Esophagus (tissue), 2 donors: Measurements from ENCODE around the gene RBM19. TPM values are rescaled to one million over a fixed set of nuclear protein-coding genes. Genes with fewer than 3 reads are reported as not detected.

Experiments used
- H3K27ac ChIP-seq, 2 donors: one replicate each; pipeline ENCODE4 v1.5.1; 2013; ENCODE audit warnings: low read depth in 2 of 2, mild to moderate bottlenecking in 2 of 2, inconsistent platforms in 1 of 2, low read length in 1 of 2, moderate library complexity in 1 of 2
- H3K27me3 ChIP-seq, 2 donors: one replicate each; pipeline ENCODE4 v1.6.1; 2013; ENCODE audit warnings: low read length in 2 of 2, control low read depth in 1 of 2, mild to moderate bottlenecking in 1 of 2; ENCODE audit not compliant: insufficient read depth in 2 of 2, control insufficient read depth in 1 of 2
- H3K36me3 ChIP-seq, 2 donors: one replicate each; pipeline ENCODE4 v1.6.1; 2013; ENCODE audit warnings: low read length in 1 of 2; ENCODE audit not compliant: control insufficient read depth in 2 of 2, insufficient read depth in 2 of 2
- H3K4me1 ChIP-seq, 2 donors: one replicate each; pipeline ENCODE4 v1.6.1; 2013; ENCODE audit warnings: low read length in 1 of 2; ENCODE audit not compliant: control insufficient read depth in 2 of 2, insufficient read depth in 2 of 2
- H3K4me3 ChIP-seq, 2 donors: one replicate each; pipeline ENCODE4 v1.5.1; 2013; ENCODE audit warnings: low read length in 2 of 2, mild to moderate bottlenecking in 2 of 2, low read depth in 1 of 2, moderate library complexity in 1 of 2
- H3K9me3 ChIP-seq, 2 donors: one replicate each; pipeline ENCODE4 v1.6.1; 2013; ENCODE audit warnings: mild to moderate bottlenecking in 2 of 2, low read depth in 1 of 2, low read length in 1 of 2, moderate library complexity in 1 of 2; ENCODE audit not compliant: control insufficient read depth in 2 of 2, insufficient read depth in 1 of 2
- WGBS, 2 donors: extraction: QIAGEN DNeasy Blood & Tissue Kit; methylation state at CpG; one replicate each; pipeline ENCODE4 v1.1.7; 2013; 5-methylcytosine and 5-hydroxymethylcytosine counted together
- polyA plus RNA-seq, 2 donors: library from polyadenylated mRNA; stranded (reverse); fragments of 200-250 nt; gene quantifications; one replicate each; pipeline ENCODE4 v1.2.3, GENCODE V29; 2013
- donor health status: healthy with polysubstance abuse.
- donor health status: Bipolar disorder and iron deficiency.

RBM19 gene
- polyA plus RNA-seq, 2 donors = 10.2 to 18.5 TPM

DNA sequence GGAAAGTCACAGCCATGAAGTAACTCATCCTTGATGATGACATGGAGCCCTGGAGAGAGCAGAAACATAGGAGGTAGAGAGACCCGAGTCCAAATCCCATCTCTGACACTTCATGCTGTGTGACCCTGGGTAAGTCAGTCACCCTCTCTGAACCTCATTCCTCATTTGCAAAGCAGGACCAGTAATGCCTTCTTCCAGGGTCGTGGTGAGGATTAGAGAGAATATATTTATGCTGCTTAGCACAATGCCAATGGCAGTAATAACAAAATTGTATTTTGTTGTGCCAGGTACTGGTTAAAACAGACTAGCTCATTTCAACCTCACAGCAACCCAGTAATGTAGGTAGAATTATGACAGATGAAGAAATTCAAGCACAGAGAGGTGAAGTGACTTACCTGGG is 13.9 kb upstream of the RBM19 start:
- Histone ChIP-seq H3K9me3 (no peaks in the 10 kb centered on the region), H3K4me1 (no peaks in the 10 kb centered on the region), H3K4me3 (no peak overlapping the region), H3K36me3 (no peaks in the 10 kb centered on the region), H3K27ac (no peak overlapping the region), H3K27me3 (no peaks in the 10 kb centered on the region)
- 45 to 46% methylated on average over 2 of the region's 2 CpGs for WGBS, 2 donors

DNA sequence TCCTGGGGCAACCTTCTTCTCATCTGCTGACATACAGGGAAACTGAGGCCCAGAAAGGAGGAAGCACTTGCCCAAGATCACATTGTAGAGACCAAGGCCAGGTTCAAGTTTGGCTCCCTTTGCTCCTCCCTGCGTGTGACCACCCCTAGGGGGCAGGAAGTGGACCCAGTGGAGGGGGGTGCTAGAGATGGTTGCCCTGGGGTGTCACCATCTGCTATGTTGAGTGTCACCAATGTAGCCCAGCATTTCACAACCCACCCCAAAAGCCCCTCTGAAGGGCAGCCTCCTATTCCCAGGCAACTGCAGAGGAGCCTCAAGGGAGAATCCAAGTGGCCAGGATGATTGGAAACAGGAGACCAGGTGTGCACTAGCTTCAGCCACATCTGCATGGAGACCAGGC is 12.0 kb upstream of the RBM19 start:
- no peak overlapping the region for H3K4me3 ChIP-seq
- no peak overlapping the region for H3K27ac ChIP-seq
- 22 to 38% methylated on average over 1 of the region's 1 CpG for WGBS, 2 donors
- H3K36me3 ChIP-seq = no peaks in the 10 kb centered on the region
- no peaks in the 10 kb centered on the region for H3K9me3 ChIP-seq
- no peaks in the 10 kb centered on the region for H3K4me1 ChIP-seq
- H3K27me3 ChIP-seq = no peaks in the 10 kb centered on the region

DNA sequence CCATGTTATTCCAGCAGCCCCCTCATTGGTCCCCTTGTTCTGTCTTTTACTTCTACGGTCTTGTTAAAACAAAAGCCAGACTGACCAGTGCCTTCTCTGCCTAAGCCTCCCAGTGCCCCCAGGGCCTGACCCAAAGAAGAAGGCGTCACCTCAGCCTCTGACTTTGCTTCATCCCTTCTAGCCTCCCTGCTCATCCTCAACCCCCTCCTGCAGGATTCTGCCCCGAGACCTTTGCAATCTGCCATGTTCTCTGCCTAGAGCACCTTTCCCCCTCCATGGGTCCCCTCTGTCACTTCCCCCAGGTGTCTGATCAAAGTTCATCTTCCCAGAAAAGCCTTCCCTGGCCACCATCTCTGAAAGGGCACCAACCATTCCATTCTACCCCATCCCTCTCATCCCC is 7.9 kb upstream of the RBM19 start:
- H3K4me1 ChIP-seq = no peaks in the 10 kb centered on the region
- no peaks in the 10 kb centered on the region for H3K27me3 ChIP-seq
- whole genome bisulfite sequencing, 2 donors = 67 to 72% methylated on average over 3 of the region's 3 CpGs
- no peak overlapping the region for H3K4me3 ChIP-seq
- H3K9me3 ChIP-seq = no peaks in the 10 kb centered on the region
- H3K36me3 ChIP-seq = no peaks in the 10 kb centered on the region
- H3K27ac ChIP-seq = no peak overlapping the region

DNA sequence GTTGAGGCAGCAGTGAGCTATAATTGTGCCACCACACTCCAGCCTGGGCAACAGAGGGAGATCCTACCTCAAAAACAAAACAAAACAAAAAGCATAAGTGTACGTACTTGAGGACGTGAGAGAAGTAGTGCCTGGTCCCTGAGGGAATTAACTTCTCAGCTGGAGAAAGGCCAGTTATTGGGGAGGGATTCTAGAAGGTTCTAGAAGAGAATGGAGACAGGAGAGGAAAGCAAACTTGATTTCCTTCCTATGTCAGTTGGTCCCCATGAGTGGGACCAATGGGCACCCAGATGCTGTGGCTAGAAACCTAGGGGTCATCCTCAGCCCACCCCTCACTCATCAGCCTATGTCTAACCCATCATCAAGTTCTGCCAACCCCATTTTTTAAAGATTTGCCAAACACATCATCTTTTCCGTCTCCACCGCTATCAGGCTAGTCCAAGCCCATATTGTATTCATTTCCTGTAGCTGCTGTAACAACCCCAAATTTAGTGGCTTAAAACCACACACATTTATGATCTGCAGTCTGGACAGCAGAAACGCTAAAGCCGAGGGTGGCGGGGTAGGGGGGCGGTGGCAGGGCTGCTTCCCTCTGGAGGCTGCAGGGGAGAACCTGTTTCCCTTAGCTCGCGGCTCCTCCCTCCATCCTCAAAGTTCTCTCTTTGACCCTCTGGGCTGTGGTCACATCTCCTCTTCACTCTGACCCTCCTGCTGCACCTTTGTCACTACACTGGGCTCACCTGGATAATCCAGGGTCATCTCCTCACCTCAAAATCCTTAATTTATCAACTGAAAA is 7.2 kb upstream of the RBM19 start:
- Histone ChIP-seq H3K27ac (no peak overlapping the region), H3K4me1 (no peaks in the 10 kb centered on the region), H3K27me3 (no peaks in the 10 kb centered on the region), H3K36me3 (no peaks in the 10 kb centered on the region), H3K9me3 (no peaks in the 10 kb centered on the region), H3K4me3 (no peak overlapping the region)
- WGBS, 2 donors = 67 to 69% methylated on average over 10 of the region's 10 CpGs

DNA sequence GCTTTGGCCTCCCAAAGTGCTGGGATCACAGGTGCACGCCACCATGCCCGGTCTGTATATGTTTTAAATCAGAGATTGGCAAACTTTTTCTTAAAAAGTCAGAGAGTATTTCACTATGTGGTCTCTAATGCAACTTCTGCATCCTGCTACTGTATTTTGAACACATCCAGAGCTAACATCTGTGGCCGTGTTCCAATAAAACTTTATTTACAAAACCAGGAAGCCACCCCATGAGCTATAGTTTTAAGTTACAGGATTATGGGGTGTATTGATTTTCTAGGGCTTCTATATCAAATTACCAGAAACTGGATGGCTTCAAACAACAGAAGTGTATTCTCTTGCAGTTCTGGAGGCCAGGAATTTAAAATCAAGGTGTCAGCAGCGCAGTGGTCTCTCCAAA is 5.3 kb upstream of the RBM19 start:
- H3K27me3 ChIP-seq = no peaks in the 10 kb centered on the region
- no peak overlapping the region for H3K4me3 ChIP-seq
- H3K36me3 ChIP-seq = no peaks in the 10 kb centered on the region
- WGBS, 2 donors = 91 to 93% methylated on average over 4 of the region's 4 CpGs
- H3K9me3 ChIP-seq = no peaks in the 10 kb centered on the region
- H3K27ac ChIP-seq = no peak overlapping the region
- no peaks in the 10 kb centered on the region for H3K4me1 ChIP-seq

DNA sequence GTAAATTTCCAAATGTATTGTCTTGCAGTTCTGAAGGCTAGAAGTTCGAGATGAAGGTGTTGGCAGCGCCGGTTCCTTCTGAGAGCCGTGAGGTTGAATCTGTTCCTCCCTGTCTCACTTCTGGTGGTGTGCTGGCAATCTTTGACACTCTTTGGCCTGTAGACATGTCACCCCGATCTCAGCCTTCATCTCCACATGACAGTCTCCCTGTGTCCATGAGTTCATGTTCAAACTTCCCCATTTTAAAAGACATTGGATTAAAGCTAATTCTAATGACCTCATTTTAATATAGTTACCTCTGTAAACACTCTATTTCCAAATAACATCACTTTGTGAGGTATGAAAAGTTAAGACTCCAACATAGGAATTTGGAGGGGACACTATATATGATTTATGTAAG is 4.1 kb upstream of the RBM19 start:
- 82 to 85% methylated on average over 5 of the region's 5 CpGs for WGBS, 2 donors
- H3K9me3 ChIP-seq = no peaks in the 10 kb centered on the region
- H3K4me3 ChIP-seq = no peak overlapping the region
- no peak overlapping the region for H3K27ac ChIP-seq
- no peaks in the 10 kb centered on the region for H3K27me3 ChIP-seq
- H3K4me1 ChIP-seq = peaks cover 0 to 3% of the 10 kb centered on the region in 2 donors
- H3K36me3 ChIP-seq = no peaks in the 10 kb centered on the region

DNA sequence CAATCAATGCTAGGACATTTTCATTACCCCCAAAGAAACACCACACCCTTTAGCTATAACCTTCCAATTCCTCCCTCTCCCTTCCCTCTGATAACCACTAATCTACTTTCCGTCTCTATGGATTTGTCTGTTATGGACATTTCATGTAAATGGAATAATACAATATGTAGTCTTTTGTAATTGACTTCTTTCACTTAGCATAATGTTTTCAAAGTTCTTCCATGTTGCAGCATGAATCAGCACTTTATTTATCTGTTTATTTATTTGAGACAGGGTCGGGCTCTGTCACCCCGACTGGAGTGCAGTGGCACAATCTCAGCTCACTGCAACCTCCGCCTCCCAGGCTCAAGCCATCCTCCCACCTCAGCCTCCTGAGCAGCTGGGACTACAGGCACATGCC is 1.2 kb upstream of the RBM19 start:
- Histone ChIP-seq H3K27me3 (no peaks in the 10 kb centered on the region), H3K9me3 (no peaks in the 10 kb centered on the region), H3K27ac (no peak overlapping the region), H3K36me3 (peaks cover under 1 to 2% of the 10 kb centered on the region in 2 donors), H3K4me1 (peaks cover 0 to 3% of the 10 kb centered on the region in 2 donors), H3K4me3 (no peak overlapping the region)
- WGBS, 2 donors = 88 to 91% methylated on average over 4 of the region's 4 CpGs

DNA sequence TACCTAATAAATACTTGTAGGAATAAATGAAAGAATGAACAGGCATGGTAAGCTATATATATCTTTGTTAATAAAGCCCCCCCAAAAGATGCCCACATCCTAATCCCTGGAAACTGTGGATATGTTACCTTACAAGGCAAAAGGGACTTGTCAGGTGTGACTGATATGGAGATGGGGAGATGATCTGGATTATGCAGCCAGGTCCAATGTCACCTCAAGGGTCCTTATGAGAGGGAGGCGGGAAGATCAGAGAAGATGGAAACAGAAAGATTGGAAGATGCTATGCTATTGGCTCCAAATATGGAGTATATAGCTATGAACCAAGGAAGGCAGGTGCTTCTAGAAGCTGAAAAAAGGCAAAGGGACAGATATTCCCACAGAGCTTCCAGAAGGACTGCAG is 3.4 kb downstream of the RBM19 start:
- Histone ChIP-seq H3K9me3 (no peaks in the 10 kb centered on the region), H3K4me3 (no peak overlapping the region), H3K4me1 (peaks cover 0 to 3% of the 10 kb centered on the region in 2 donors), H3K27me3 (no peaks in the 10 kb centered on the region), H3K27ac (no peak overlapping the region), H3K36me3 (peaks cover 26 to 35% of the 10 kb centered on the region in 2 donors)
- WGBS, 2 donors = 94% methylated on average over 1 of the region's 1 CpG

DNA sequence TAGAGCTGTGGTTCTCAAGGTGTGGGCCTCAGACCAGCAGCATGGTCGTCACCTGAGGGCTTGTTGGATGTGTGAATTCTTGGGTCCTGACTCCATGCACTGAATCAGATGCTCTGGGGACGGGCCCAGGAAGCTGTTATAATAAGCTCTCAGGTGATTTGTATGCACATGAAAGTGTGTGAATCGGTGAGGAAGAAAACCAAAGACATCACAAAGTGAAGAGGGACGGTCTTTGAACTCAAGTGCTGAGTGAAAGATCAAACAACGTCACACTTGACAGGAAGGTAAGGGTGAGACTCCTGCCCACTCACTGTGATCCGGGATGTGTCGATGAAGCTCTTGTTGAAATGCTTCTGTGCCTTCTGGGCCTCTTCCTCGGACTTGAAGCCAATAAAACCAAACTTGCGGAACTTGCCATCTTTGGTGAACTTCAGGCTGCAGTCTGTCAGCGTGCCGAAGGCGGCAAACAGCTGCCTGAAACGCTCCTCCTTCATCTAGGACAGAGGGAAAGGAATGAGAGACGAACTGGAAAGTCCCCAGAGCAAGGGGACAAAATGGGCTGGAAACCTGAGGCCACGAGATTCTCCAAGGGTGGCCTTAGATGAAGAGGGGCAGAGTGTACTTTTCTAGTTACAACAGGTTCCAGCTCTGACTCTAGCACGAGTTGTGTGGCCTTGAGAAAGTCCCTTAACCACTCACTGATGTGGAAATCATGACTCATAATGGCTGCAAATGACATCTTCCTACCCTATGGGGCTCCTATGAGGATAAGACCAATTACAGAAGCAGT is 4.0 kb downstream of the RBM19 start:
- Histone ChIP-seq H3K4me3 (no peak overlapping the region), H3K36me3 (peaks cover 29 to 38% of the 10 kb centered on the region in 2 donors)
- 69 to 76% methylated on average over 16 of the region's 16 CpGs for WGBS, 2 donors

More for the DNA sequence above, 4.0 kb downstream of the RBM19 start:
- peaks cover 0 to 3% of the 10 kb centered on the region in 2 donors for H3K4me1 ChIP-seq
- no peaks in the 10 kb centered on the region for H3K27me3 ChIP-seq
- H3K9me3 ChIP-seq = no peaks in the 10 kb centered on the region
- no peak overlapping the region for H3K27ac ChIP-seq
